HEK293 (cell line): Measurements from ENCODE around the gene SPANXD.

Source experiments
- CTCF ChIP-seq: fragments of 450-650 bp; formaldehyde crosslinking; IDR thresholded peaks from 2 replicates; pipeline ENCODE4 v1.5.1; 2016; ENCODE audit warnings: missing biosample characterization, missing genetic modification characterization
- ZNF600 ChIP-seq: fragments of 450-650 bp; formaldehyde crosslinking; IDR thresholded peaks from 2 replicates; pipeline ENCODE4 v1.5.1; 2016; ENCODE audit warnings: missing biosample characterization, missing genetic modification characterization

GRCh38 chrX:141742666-141743065, 44.1 kb upstream of the SPANXD start:
- TF ChIP-seq CTCF (tag by site-specific recombination): no peak
- no peak for TF ChIP-seq ZNF600 (tag by site-specific recombination)
